Measurements from ENCODE around the gene LEPROT. TPM values are rescaled to one million over a fixed set of nuclear protein-coding genes. Genes with fewer than 3 reads are reported as not detected.
"Not testable (repeated sequence)": the region's sequence is repeated elsewhere in the genome, so short reads cannot be mapped to it uniquely, and the experiment has no call there.

LEPROT gene
- polyA plus RNA-seq, 1 donor from 2014 or later = 39.2 TPM

GRCh38 chr1:65378247-65378946 lies 42.1 kb upstream of the LEPROT start:
- no peak overlapping the region for H3K4me2 ChIP-seq (ENCODE audit: low read length)
- H3F3A ChIP-seq (ENCODE audit: insufficient read depth, low read length, poor library complexity, severe bottlenecking) = no peaks in the 10 kb centered on the region
- H3K27ac ChIP-seq (ENCODE audit: low read length) = no peak overlapping the region
- H3K9ac ChIP-seq (ENCODE audit: low read length) = no peak overlapping the region
- no peaks in the 10 kb centered on the region for H3K79me2 ChIP-seq (replicated peaks; ENCODE audit: insufficient read depth, low read length)
- H3K4me3 ChIP-seq (ENCODE audit: low read length) = no peak overlapping the region
- H2AFZ ChIP-seq (ENCODE audit: low read depth, low read length) = no peak overlapping the region
- no peaks in the 10 kb centered on the region for H3K9me2 ChIP-seq (ENCODE audit: insufficient read depth, low read length)
- no peak for TF ChIP-seq TAF1 (IDR thresholded peaks at IDR 0.05; ENCODE audit: low read depth)
- TF ChIP-seq EZH2 (IDR thresholded peaks at IDR 0.05; ENCODE audit: borderline replicate concordance, insufficient read depth, low read length, poor library complexity, severe bottlenecking) = no peak
- TF ChIP-seq RAD21 (conservative IDR thresholded peaks at IDR 0.05) = no peak
- no peak for TF ChIP-seq MXI1 (conservative IDR thresholded peaks at IDR 0.05; ENCODE audit: poor library complexity, severe bottlenecking)
- TF ChIP-seq CTCF (IDR thresholded peaks at IDR 0.05; ENCODE audit: poor library complexity, severe bottlenecking) = no peak
- no peak for TF ChIP-seq SMC3 (conservative IDR thresholded peaks at IDR 0.05; ENCODE audit: poor library complexity)
- no peak for TF ChIP-seq EP300 (conservative IDR thresholded peaks at IDR 0.05; ENCODE audit: poor library complexity, severe bottlenecking)
- TF ChIP-seq REST (IDR thresholded peaks at IDR 0.05; ENCODE audit: borderline replicate concordance) = no peak
- TF ChIP-seq POLR2AphosphoS5 (IDR thresholded peaks at IDR 0.05) = no peak
- H4K20me1 ChIP-seq (ENCODE audit: insufficient read depth) = no peaks in the 10 kb centered on the region
- no peaks in the 10 kb centered on the region for H3K36me3 ChIP-seq (ENCODE audit: insufficient read depth, low read length)
- H3K9me3 ChIP-seq (ENCODE audit: low read length) = no peaks in the 10 kb centered on the region
- H3K27me3 ChIP-seq (ENCODE audit: insufficient read depth, low read depth, low read length) = no peaks in the 10 kb centered on the region

GRCh38 chr1:65384426-65384825 lies 36.0 kb upstream of the LEPROT start:
- not testable (repeated sequence) for H3K27me3 ChIP-seq (ENCODE audit: insufficient read depth, low read depth, low read length); H3K9me3 ChIP-seq (ENCODE audit: low read length); H3K4me2 ChIP-seq (ENCODE audit: low read length); H3K9me2 ChIP-seq (ENCODE audit: insufficient read depth, low read length); H3K27ac ChIP-seq (ENCODE audit: low read length); H3F3A ChIP-seq (ENCODE audit: insufficient read depth, low read length, poor library complexity, severe bottlenecking); H3K79me2 ChIP-seq (replicated peaks; ENCODE audit: insufficient read depth, low read length); H3K4me3 ChIP-seq (ENCODE audit: low read length); H4K20me1 ChIP-seq (ENCODE audit: insufficient read depth); H3K9ac ChIP-seq (ENCODE audit: low read length); H2AFZ ChIP-seq (ENCODE audit: low read depth, low read length)
- H3K36me3 ChIP-seq (ENCODE audit: insufficient read depth, low read length) = peaks cover 13% of the 10 kb centered on the region

Measured in neural cell (in vitro differentiated cells).